NCI-H1105 treated with DMSO at 0.1 percent for 48 hours (cell line): ENCODE measurements around the gene TADA2A.
A peak's percentile ranks its signal among the peaks of the same experiment; 100 is the strongest.
"Not testable (repeated sequence)": the region's sequence is repeated elsewhere in the genome, so short reads cannot be mapped to it uniquely, and the experiment has no call there.

Source experiments
- DNase-seq: peaks from one replicate; lab custom pipeline; 2025; lab: John Stamatoyannopoulos, UW

TADA2A gene

GRCh38 chr17:37490638-37491614, 84.2 kb downstream of the TADA2A start:
- DNase-seq: no peak

GRCh38 chr17:37492167-37492566, 85.5 kb downstream of the TADA2A start:
- DNase-seq: no peak

GRCh38 chr17:37493249-37494027, 86.8 kb downstream of the TADA2A start:
- no peak for DNase-seq

GRCh38 chr17:37494401-37494831, 87.7 kb downstream of the TADA2A start:
- no peak for DNase-seq

GRCh38 chr17:37494971-37495370, 88.3 kb downstream of the TADA2A start:
- DNase-seq: no peak

GRCh38 chr17:37500378-37500777, 93.7 kb downstream of the TADA2A start:
- DNase-seq: no peak

- DNase-seq: no peak
Observed at GRCh38 chr17:37502009-37502936, 95.6 kb downstream of the TADA2A start.

- no peak for DNase-seq
Observed at GRCh38 chr17:37503148-37503547, 96.5 kb downstream of the TADA2A start.

GRCh38 chr17:37505333-37505732, 98.6 kb downstream of the TADA2A start:
- no peak for DNase-seq

- no peak for DNase-seq
Observed at GRCh38 chr17:37506678-37507077, 100.0 kb downstream of the TADA2A start.

GRCh38 chr17:37507111-37507510, 100.4 kb downstream of the TADA2A start:
- DNase-seq: no peak

- DNase-seq: no peak
Observed at GRCh38 chr17:37510056-37510455, 103.4 kb downstream of the TADA2A start.

GRCh38 chr17:37511642-37512041, 105.0 kb downstream of the TADA2A start:
- DNase-seq: not testable (repeated sequence)

GRCh38 chr17:37512442-37513068, 105.9 kb downstream of the TADA2A start:
- DNase-seq: no peak

GRCh38 chr17:37513711-37514110, 107.0 kb downstream of the TADA2A start:
- no peak for DNase-seq

GRCh38 chr17:37516127-37516571, 109.5 kb downstream of the TADA2A start:
- peak; percentile 51 for DNase-seq

- DNase-seq: no peak
Observed at GRCh38 chr17:37517881-37518280, 111.2 kb downstream of the TADA2A start.

GRCh38 chr17:37518826-37519225, 112.1 kb downstream of the TADA2A start:
- DNase-seq: no peak

- DNase-seq: no peak
Observed at GRCh38 chr17:37519251-37519985, 112.7 kb downstream of the TADA2A start.

- no peak for DNase-seq
Observed at GRCh38 chr17:37520174-37520573, 113.5 kb downstream of the TADA2A start.
